GM21619 (cell line): ENCODE results near the gene VIL1.

Experiments used
- ATAC-seq: cut with Tn5 transposase; IDR thresholded peaks from one replicate; pipeline ENCODE4 v1.9.1; 2021; ENCODE audit not compliant: unreplicated experiment

VIL1 gene

DNA sequence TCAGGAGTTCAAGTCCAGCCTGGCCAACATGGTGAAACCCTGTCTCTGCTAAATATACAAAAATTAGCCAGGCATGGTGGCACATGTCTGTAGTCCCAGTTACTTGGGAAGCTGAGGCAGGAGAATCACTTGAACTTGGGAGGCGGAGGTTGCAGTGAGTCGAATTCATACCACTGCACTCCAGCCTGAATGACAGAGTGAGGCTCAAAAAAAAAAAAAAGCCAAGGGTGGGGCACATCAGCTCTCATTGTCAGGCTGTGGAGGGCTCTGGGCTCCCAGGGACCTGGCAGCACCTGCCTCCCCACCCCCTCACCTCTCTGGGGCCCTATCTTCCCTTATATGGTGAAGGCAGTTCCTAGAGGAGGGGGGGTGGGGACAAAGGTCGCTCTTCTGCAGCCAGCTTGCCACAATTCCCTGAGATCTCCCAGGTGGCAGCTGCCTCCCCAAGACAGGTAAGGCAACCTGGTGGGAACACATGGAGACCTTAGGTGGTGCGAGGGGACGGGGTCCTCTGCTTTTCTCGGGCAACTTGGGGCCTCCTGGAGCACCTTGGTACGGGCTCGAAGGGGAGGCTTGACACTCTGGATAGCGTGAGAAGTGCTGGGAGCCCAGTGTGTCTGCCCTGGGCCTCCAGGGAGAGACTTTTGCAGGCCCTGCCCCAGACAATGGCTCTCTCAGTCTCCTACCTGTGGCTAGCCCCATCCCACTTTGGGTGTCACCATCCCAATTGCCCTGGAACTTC lies at the start of gene VIL1:
Gene VIL1 (plus strand): TSS at position 407 of the 742 bp plus-strand sequence. CDS start 4,656 bp downstream, outside the sequence.
- ATAC-seq, result no peak

DNA sequence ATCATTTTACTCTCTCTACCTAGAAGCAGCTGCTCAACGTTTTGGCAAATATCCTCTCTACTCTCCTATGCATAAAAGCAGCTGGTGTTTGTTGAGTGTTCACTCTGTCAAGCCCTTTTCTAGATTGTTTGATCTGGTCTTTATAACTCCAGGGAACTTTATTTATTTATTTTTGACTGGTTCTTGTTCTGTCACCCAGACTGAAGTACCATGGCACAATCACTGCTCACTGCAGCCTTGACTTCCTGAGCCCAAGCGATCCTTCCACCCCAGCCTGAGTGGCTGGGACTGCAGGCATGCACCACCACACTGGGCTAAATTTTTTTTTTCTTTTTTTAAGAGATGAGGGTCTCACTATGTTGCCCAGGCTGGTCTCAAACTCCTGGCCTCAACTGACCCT lies 49.6 kb upstream of the VIL1 start:
- ATAC-seq, result no peak

DNA sequence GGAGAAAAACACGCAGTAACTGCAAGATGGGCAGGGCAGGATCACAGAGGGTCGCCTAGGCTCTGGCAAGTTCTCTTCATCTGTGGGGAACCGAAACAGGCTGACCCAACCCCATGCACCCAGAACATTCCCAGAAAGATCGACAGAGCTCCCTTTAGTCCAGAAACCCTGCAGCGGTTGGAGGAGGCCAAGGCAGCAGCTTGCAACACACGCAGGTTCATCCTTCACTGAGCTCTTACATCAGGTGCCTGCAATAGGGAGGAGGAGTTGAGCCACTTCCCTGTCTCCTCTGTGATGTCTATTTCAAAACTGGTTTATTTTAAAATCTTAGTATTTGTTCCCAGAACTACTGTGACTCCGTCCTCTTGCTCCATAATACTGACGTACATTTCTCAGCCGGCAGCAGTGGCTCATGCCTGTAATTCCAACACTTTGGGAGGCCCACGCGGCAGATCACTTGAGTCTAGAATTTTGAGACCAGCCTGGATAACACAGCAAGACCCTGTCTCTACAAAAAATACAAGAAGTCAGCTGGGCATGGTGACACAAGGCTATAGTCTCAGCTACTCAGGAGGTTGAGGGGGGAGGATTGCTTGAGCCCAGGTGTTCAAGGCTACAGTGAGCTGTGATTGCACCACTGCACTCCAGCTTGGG lies 48.4 kb upstream of the VIL1 start:
- no peak for ATAC-seq

DNA sequence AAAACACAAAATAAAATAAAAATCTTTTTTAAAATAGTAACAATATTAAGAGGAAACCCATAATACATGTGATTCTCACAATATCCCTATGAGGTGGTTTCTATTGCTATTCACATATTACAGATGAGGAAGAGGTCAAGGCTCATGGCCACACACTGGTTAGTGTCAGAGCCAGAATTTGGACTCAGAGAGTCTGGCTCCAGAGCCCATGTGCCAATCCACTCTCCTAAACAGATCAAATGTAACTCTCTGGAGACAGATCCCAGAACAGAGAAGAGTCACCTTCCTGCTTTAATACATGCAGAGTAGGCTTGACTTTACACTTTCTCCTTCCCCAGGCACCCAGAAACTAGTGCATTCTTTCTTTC lies 47.0 kb upstream of the VIL1 start:
- no peak for ATAC-seq

DNA sequence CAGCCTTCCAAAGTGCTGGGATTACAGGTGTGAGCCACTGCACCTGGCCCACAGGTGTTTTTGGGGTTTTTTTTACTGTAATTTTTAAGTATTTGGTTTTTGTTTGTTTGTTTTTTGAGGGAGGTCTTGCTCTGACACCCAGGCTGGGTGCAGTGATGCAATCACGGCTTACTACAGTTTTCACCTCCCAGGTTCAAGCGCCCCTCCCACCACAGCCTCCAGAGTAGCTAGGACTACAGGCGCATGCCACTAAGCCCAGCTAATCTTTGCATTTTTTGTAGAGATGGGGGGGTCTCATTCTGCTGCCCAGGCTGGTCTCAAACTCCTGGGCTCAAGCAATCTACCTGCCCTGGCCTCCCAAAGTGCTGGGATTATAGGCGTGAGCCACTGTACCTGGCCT lies 44.1 kb upstream of the VIL1 start:
- no peak for ATAC-seq

DNA sequence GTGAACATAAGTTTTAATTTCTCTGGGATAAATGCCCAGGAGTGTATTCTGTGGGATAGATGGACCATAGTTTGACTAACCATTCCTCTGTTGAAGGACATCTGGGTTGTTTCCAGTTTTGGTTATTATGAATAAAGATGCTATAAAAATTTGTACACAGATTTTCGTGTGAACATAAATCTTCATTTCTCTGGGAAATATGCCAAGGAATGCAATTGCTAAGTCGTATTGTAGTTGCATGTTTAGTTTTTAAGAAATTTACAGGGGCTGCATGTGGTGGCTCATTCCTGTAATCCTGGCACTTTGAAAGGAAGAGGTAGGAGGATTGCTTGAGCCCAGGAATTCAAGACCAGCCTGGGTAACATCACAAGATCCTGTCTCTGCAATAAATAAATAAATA lies 43.7 kb upstream of the VIL1 start:
- no peak for ATAC-seq

DNA sequence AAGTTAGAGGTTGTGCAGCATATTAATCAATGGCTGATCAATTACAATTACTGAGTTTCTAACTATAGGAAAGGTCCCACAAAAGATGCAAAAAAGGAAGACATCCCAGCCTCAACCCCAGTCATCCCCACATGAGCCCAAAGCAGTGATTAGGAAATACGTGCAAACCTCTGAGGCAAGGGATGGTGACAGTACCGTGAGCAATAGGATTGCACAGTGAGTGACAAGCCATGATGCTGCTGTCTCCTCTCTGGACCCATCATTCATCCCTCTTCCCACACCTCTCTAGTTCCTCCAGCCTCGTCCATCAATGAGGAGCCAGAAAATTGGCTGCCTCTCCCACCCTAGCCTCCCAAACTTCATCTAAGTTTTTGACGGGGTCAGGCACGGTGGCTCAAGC lies 40.9 kb upstream of the VIL1 start:
- ATAC-seq, result no peak

DNA sequence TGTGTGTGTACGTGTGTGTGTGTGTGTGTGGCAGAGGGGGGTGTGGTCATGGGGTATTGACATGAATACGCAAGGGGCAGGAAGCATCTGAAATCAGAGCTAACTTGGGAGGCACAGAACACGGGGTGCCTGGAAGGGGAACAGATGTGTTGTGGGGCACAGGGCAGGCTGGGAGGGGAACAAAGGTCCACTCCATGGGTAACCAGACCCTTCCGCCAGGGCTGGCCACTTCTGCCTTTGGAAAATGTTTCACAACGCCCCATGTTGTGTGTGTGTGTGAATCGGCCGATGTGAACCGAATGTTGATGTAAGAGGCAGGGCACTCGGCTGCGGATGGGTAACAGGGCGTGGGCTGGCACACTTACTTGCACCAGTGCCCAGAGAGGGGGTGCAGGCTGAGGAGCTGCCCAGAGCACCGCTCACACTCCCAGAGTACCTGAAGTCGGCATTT lies 37.0 kb upstream of the VIL1 start, which contains the start of gene SLC11A1:
Gene SLC11A1 (plus strand): TSS at position 358 of the 451 bp plus-strand sequence. CDS start 96 bp downstream, outside the sequence.
- no peak for ATAC-seq

DNA sequence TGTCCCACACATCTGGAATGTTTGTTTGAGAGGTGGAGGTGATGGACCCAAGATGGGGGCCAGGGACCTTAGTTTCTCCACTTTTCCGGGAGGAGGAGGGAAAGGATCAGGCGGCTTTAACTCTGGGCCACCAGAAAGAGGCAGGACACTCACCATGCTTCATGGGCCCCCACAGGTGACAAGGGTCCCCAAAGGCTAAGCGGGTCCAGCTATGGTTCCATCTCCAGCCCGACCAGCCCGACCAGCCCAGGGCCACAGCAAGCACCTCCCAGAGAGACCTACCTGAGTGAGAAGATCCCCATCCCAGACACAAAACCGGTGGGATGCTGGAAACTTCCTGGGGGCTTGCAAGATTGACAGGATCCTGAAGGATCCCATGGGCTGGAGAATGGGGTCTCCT lies 36.1 kb upstream of the VIL1 start:
- no peak for ATAC-seq

GRCh38 chr2:218383892-218384519 lies 34.9 kb upstream of the VIL1 start:
- no peak for ATAC-seq

DNA sequence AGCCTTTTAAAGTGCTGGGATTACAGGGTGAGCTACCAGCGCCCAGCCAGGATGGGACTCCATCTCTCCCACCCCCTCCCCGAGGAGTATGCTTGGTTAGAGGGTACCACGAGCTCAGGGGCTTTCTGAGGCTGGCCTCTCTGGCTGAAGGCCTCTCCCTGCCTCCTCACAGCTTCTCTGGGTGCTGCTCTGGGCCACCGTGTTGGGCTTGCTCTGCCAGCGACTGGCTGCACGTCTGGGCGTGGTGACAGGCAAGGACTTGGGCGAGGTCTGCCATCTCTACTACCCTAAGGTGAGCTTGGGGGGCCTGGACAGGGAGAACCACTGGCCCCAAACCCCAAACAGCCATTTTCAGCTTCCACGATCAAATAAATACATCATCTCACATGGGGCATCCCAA lies 33.9 kb upstream of the VIL1 start:
- no peak for ATAC-seq

DNA sequence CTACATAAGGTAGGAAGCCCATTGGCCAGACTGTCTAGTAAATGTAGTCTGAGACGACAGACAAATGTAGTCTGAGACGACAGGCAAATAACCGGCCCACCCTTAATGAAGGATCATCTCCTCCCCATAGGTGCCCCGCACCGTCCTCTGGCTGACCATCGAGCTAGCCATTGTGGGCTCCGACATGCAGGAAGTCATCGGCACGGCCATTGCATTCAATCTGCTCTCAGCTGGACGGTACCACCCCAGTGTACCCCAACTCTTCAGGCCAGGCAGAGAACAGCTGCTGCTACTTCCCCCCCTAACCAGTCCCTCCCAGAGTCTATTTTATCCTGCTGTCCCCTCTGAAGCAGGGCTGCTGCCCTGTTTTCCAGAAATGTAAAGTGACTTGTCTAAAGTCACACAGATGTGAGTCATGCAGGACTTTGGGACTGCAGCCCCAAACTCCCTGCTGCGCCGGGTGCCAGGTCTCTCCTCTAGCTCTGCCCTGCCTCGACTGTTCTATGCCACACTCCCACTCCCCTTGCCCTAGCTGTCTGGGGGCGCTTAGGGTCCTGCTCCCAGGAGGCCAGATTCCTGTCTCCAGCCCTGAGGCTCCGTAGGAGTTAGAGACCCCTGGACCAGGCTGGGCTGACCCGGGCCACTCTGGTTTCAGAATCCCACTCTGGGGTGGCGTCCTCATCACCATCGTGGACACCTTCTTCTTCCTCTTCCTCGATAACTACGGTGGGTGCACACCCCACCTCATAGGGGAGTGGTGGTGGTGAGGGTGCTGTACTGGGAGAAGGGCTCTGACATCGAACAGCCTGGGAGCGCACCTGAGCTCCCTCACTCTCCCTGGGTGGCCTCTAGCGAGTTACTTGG lies 32.2 kb upstream of the VIL1 start:
- no peak for ATAC-seq

- ATAC-seq, result no peak
Observed at GRCh38 chr2:218387369-218388194, 31.3 kb upstream of the VIL1 start.

GRCh38 chr2:218389333-218390150 lies 29.4 kb upstream of the VIL1 start:
- no peak for ATAC-seq

DNA sequence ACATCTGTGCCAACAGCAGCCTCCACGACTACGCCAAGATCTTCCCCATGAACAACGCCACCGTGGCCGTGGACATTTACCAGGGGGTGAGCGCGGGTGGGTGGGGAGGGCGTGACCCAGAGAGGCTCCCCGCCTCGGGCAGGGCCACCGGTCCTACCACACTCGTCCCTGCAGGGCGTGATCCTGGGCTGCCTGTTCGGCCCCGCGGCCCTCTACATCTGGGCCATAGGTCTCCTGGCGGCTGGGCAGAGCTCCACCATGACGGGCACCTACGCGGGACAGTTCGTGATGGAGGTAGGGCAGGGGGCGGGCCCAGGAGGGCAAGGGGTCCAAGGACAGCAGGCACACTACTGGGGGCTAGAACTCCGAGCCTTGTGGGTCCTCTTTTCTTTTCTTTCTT lies 27.7 kb upstream of the VIL1 start:
- no peak for ATAC-seq

GRCh38 chr2:218392459-218392858 lies 26.5 kb upstream of the VIL1 start:
- ATAC-seq, result no peak

- ATAC-seq, result no peak
Observed at GRCh38 chr2:218392891-218393462, 25.9 kb upstream of the VIL1 start.

DNA sequence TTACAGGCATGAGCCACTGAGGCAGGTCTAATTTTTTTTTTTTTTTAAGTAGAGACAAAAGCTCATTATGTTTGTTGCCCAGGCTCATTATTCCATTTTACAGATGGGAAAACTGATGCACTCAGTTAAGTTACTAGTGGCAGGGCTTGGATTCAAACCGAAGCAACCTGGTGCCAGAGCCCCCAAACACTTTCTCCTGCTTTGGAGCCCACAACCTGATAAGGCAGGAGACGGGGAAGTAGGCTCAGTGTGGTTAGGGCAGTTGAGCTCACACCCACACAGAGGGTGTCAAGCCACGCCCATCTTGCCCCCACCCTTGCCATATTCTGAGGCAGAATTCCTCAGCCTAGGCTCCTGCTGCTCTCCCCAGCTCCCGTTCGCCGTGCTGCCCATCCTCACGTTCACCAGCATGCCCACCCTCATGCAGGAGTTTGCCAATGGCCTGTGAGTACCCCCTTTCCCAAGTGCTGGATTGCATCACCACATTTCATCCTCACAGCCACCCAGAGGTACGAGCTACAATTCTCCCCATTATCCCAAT lies 25.1 kb upstream of the VIL1 start:
- ATAC-seq, result no peak
